Transverse colon (tissue), 4 donors: ENCODE measurements around the gene CAMTA1.

ENCODE experiments used
- CTCF ChIP-seq, 5 experiments: fragments of 200-600 bp in 3 of 5; fragments of 450-650 bp in 2 of 5; sonication (generic) in 3 of 5; IDR thresholded peaks; 1 replicate in 2 of 5; 2 replicates in 3 of 5; pipeline ENCODE4 v1.5.1; 2016 to 2017; ENCODE audit warnings: antibody characterized with exemption in 5 of 5, inconsistent platforms in 3 of 5, mild to moderate bottlenecking in 2 of 5, moderate library complexity in 1 of 5
- EP300 ChIP-seq: sonication (generic); formaldehyde crosslinking; IDR thresholded peaks from one replicate; pipeline ENCODE4 v1.6.1; 2017; ENCODE audit warnings: antibody characterized with exemption, low read depth
- POLR2A ChIP-seq: fragments of 450-650 bp; IDR thresholded peaks from one replicate; pipeline ENCODE4 v1.6.1; 2016; ENCODE audit warnings: antibody characterized with exemption, mild to moderate bottlenecking, moderate library complexity
- POLR2AphosphoS5 ChIP-seq, 3 donors: sonication (generic); formaldehyde crosslinking; IDR thresholded peaks; one replicate each; pipeline ENCODE4 v1.6.1; 2016; ENCODE audit warnings: antibody characterized with exemption in 3 of 3

DNA sequence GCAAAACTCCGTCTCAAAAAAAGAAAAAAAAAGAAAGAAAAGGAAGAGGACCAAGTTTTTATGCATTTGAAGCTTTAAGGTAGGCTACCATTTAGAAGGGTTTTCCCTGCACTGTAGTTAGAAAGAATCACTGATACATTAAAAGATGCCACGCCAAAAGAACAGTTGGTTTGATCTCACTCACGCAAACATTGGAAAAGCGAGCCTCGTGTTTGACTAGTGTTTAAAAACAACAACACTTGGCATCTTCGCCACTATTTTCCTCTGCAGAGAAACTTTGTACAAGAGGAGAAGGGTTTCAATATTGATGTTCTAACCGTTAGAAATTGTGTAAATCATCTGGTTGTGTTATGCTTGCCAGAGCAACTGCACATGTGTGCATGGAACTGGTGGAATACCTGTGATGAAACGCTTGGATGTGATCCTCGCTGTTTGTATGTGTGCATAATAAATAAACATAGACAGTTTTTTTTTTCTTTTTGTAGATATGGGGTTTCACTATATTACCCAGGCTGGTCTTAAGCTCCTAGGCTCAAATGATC, 24.0 kb upstream of the CAMTA1 start:
- TF ChIP-seq CTCF (IDR thresholded peaks at IDR 0.05) (no peak), POLR2AphosphoS5 (IDR thresholded peaks at IDR 0.05) (no peak), POLR2A (no peak), EP300 (no peak)
